H1 (cell line): ENCODE results near the gene PTDSS2. TPM values are rescaled to one million over a fixed set of nuclear protein-coding genes. Genes with fewer than 3 reads are reported as not detected.

Source experiments
- CTCF ChIA-PET: fragments of 300-600 bp; sonication (Branson Sonifier 250); formaldehyde crosslinking; loops from one replicate; lab custom pipeline; 2021; ENCODE audit not compliant: partially characterized antibody; lab: Charles Lee
- POLR2A ChIA-PET: fragments of 300-600 bp; sonication (Branson Sonifier 250); formaldehyde crosslinking; loops from one replicate; lab custom pipeline; 2021; ENCODE audit warnings: inconsistent platforms; ENCODE audit not compliant: partially characterized antibody; lab: Charles Lee
- DNase-seq, 2 experiments: peaks; one replicate each; pipeline versions ENCODE4 v3.0.0 to v3.0.0-alpha.2; 2010 to 2022; ENCODE audit warnings: low spot score in 2 of 2, low read depth in 1 of 2, mixed read lengths in 1 of 2
- FAIRE-seq: peaks from 2 replicates; lab custom pipeline; 2011; peaks lifted over from hg19 to GRCh38; lab: Jason Lieb, UNC
- H2AFZ ChIP-seq: 2 replicates; pipeline ENCODE4 v1.8.1; 2012; ENCODE audit warnings: low read length, inconsistent platforms
- H2AK5ac ChIP-seq: 2 replicates; pipeline ENCODE4 v1.6.1; 2013; ENCODE audit warnings: low read depth, low read length
- H2BK120ac ChIP-seq: replicated peaks from 2 replicates; pipeline ENCODE3; 2013; ENCODE audit warnings: low read depth, low read length, inconsistent platforms
- H2BK12ac ChIP-seq: 2 replicates; pipeline ENCODE4 v1.6.1; 2013; ENCODE audit warnings: low read depth, low read length
- H2BK15ac ChIP-seq: 2 replicates; pipeline ENCODE4 v1.6.1; 2013; ENCODE audit warnings: low read length
- H2BK20ac ChIP-seq: 2 replicates; pipeline ENCODE4 v1.6.1; 2013; ENCODE audit warnings: low read length
- H2BK5ac ChIP-seq: 2 replicates; pipeline ENCODE4 v1.6.1; 2013; ENCODE audit warnings: low read depth, low read length
- H3K14ac ChIP-seq: 2 replicates; pipeline ENCODE4 v1.6.1; 2013; ENCODE audit warnings: inconsistent platforms; ENCODE audit not compliant: insufficient read length
- H3K18ac ChIP-seq: 2 replicates; pipeline ENCODE4 v1.6.1; 2013; ENCODE audit warnings: low read length; ENCODE audit errors: extremely low read depth
- H3K23ac ChIP-seq: 2 replicates; pipeline ENCODE4 v1.6.1; 2013; ENCODE audit warnings: inconsistent platforms; ENCODE audit not compliant: insufficient read length
- H3K23me2 ChIP-seq: 2 replicates; pipeline ENCODE4 v1.6.1; 2013; ENCODE audit warnings: low read depth, low read length
- H3K27ac ChIP-seq: 2 replicates; pipeline ENCODE4 v1.6.1; 2011; ENCODE audit warnings: low read depth, low read length, inconsistent platforms
- H3K27me3 ChIP-seq, 4 experiments: replicated peaks in 1 of 4; 1 replicate in 1 of 4; 2 replicates in 3 of 4; pipeline versions ENCODE4 v1.6.1 to v1.8.1; 2011 to 2013; ENCODE audit warnings: low read length in 3 of 4, mild to moderate bottlenecking in 3 of 4, inconsistent platforms in 2 of 4, mixed read lengths in 2 of 4, moderate library complexity in 1 of 4; ENCODE audit not compliant: control insufficient read depth in 3 of 4, insufficient read depth in 3 of 4; ENCODE audit errors: extremely low read depth in 1 of 4
- H3K36me3 ChIP-seq, 4 experiments: 2 replicates each; pipeline versions ENCODE4 v1.6.1 to v1.8.1; 2011 to 2013; ENCODE audit warnings: mild to moderate bottlenecking in 4 of 4, low read length in 3 of 4, moderate library complexity in 2 of 4, control low read depth in 1 of 4, inconsistent platforms in 1 of 4; ENCODE audit not compliant: insufficient read depth in 4 of 4, control insufficient read depth in 2 of 4
- H3K4ac ChIP-seq: replicated peaks from 2 replicates; pipeline ENCODE3; 2013; ENCODE audit warnings: low read length, low read depth, mixed read lengths, inconsistent platforms; ENCODE audit not compliant: insufficient read length
- H3K4me1 ChIP-seq, 4 experiments: replicated peaks in 1 of 4; 1 replicate in 1 of 4; 2 replicates in 3 of 4; pipeline versions ENCODE4 v1.6.1 to v1.8.1; 2011 to 2013; ENCODE audit warnings: low read length in 3 of 4, inconsistent platforms in 2 of 4, mixed read lengths in 1 of 4; ENCODE audit not compliant: insufficient read depth in 4 of 4, control insufficient read depth in 3 of 4
- H3K4me2 ChIP-seq, 2 experiments: 2 replicates each; pipeline versions ENCODE4 v1.6.1 to v1.8.1; 2011 to 2013; ENCODE audit warnings: low read depth in 2 of 2, low read length in 2 of 2, control low read depth in 1 of 2, inconsistent platforms in 1 of 2, mild to moderate bottlenecking in 1 of 2; ENCODE audit not compliant: insufficient read depth in 1 of 2
- H3K4me3 ChIP-seq, 4 experiments: fragments of 200-600, 300-600 bp in 1 of 4; sonication (generic), shearing (Covaris generic), sonication (Bioruptor Twin) in 1 of 4; 2 replicates each; pipeline versions ENCODE4 v1.5.1 to v1.8.1; 2011 to 2016; ENCODE audit warnings: low read length in 4 of 4, low read depth in 3 of 4, control low read depth in 2 of 4, inconsistent platforms in 2 of 4, mild to moderate bottlenecking in 2 of 4, mixed read lengths in 1 of 4, moderate library complexity in 1 of 4; ENCODE audit not compliant: insufficient read depth in 2 of 4; ENCODE audit errors: extremely low read depth in 1 of 4
- H3K56ac ChIP-seq: replicated peaks from 2 replicates; pipeline ENCODE3; 2013; ENCODE audit warnings: low read depth, mild to moderate bottlenecking, mixed read lengths, low read length, inconsistent platforms; ENCODE audit not compliant: insufficient read length
- H3K79me1 ChIP-seq: 2 replicates; pipeline ENCODE4 v1.6.1; 2013; ENCODE audit warnings: low read depth, low read length, control low read depth
- H3K79me2 ChIP-seq, 2 experiments: 2 replicates each; pipeline versions ENCODE4 v1.6.1 to v1.8.1; 2012 to 2013; ENCODE audit warnings: low read length in 2 of 2, mild to moderate bottlenecking in 2 of 2, inconsistent platforms in 1 of 2; ENCODE audit not compliant: insufficient read depth in 2 of 2, control insufficient read depth in 1 of 2
- H3K9ac ChIP-seq, 4 experiments: replicated peaks in 1 of 4; 1 replicate in 1 of 4; 2 replicates in 3 of 4; pipeline versions ENCODE4 v1.6.1 to v1.8.1; 2011 to 2013; ENCODE audit warnings: low read depth in 3 of 4, low read length in 3 of 4, control low read depth in 2 of 4, mild to moderate bottlenecking in 2 of 4, moderate library complexity in 2 of 4, inconsistent platforms in 1 of 4; ENCODE audit errors: extremely low read depth in 1 of 4
- H3K9me3 ChIP-seq, 2 experiments: 2 replicates each; pipeline versions ENCODE4 v1.6.1 to v1.8.1; 2012 to 2013; ENCODE audit warnings: mild to moderate bottlenecking in 2 of 2, moderate library complexity in 2 of 2, control low read depth in 1 of 2, inconsistent platforms in 1 of 2, low read depth in 1 of 2, low read length in 1 of 2, mixed read lengths in 1 of 2; ENCODE audit not compliant: insufficient read depth in 2 of 2
- H4K20me1 ChIP-seq, 2 experiments: replicated peaks in 1 of 2; 2 replicates each; pipeline versions ENCODE3 to v1.8.1; 2011 to 2013; ENCODE audit warnings: inconsistent platforms in 2 of 2, low read length in 2 of 2, mild to moderate bottlenecking in 1 of 2; ENCODE audit not compliant: insufficient read depth in 2 of 2, control insufficient read depth in 1 of 2
- H4K5ac ChIP-seq: 2 replicates; pipeline ENCODE4 v1.6.1; 2013; ENCODE audit warnings: low read length, low read depth, mixed read lengths, inconsistent platforms; ENCODE audit not compliant: insufficient read length
- H4K8ac ChIP-seq: 2 replicates; pipeline ENCODE4 v1.8.0; 2013; ENCODE audit warnings: mild to moderate bottlenecking, moderate library complexity, low read length, inconsistent platforms; ENCODE audit not compliant: insufficient read depth; ENCODE audit errors: extremely low read depth
- H4K91ac ChIP-seq: replicated peaks from 2 replicates; pipeline ENCODE3; 2013; ENCODE audit warnings: low read length, mixed read lengths, inconsistent platforms; ENCODE audit not compliant: insufficient read length
- BCL11A ChIP-seq, 2 experiments: IDR thresholded peaks; one replicate each; pipeline ENCODE4 v1.6.1; 2011; ENCODE audit warnings: low read depth in 2 of 2, low read length in 2 of 2, mild to moderate bottlenecking in 2 of 2
- CEBPB ChIP-seq: IDR thresholded peaks from 2 replicates; pipeline ENCODE4 v1.6.1; 2012; ENCODE audit warnings: low read depth, low read length
- EP300 ChIP-seq, 2 experiments: IDR thresholded peaks; 1 replicate in 1 of 2; 2 replicates in 1 of 2; pipeline ENCODE4 v1.6.1; 2011 to 2012; ENCODE audit warnings: low read depth in 2 of 2, low read length in 2 of 2, mild to moderate bottlenecking in 2 of 2, borderline replicate concordance in 1 of 2, inconsistent platforms in 1 of 2, moderate library complexity in 1 of 2
- FOSL1 ChIP-seq: IDR thresholded peaks from 2 replicates; pipeline ENCODE4 v1.6.1; 2011; ENCODE audit warnings: mild to moderate bottlenecking, low read depth, low read length, moderate library complexity; ENCODE audit not compliant: insufficient read depth
- JUND ChIP-seq: IDR thresholded peaks from 2 replicates; pipeline ENCODE4 v1.6.1; 2011; ENCODE audit warnings: mild to moderate bottlenecking, improper control_type of control experiment, low read length
- KDM1A ChIP-seq: fragments of 200-600, 300-600 bp; sonication (generic); IDR thresholded peaks from 2 replicates; pipeline ENCODE4 v1.7.1; 2016; ENCODE audit warnings: mild to moderate bottlenecking, low read length, borderline replicate concordance
- NANOG ChIP-seq: IDR thresholded peaks from 2 replicates; pipeline ENCODE4 v1.6.1; 2011; ENCODE audit warnings: low read length, low read depth, mild to moderate bottlenecking, inconsistent platforms; ENCODE audit not compliant: insufficient read depth, poor library complexity, severe bottlenecking
- POU5F1 ChIP-seq: IDR thresholded peaks from 2 replicates; pipeline ENCODE4 v1.6.1; 2011; ENCODE audit warnings: low read depth, mild to moderate bottlenecking, low read length, moderate library complexity
- SIN3A ChIP-seq, 2 experiments: IDR thresholded peaks in 1 of 2; conservative IDR thresholded peaks in 1 of 2; 2 replicates each; pipeline ENCODE4 v1.6.1; 2011 to 2012; ENCODE audit warnings: low read length in 2 of 2, improper control_type of control experiment in 1 of 2, low read depth in 1 of 2, mild to moderate bottlenecking in 1 of 2
- SIX5 ChIP-seq: IDR thresholded peaks from 2 replicates; pipeline ENCODE4 v1.6.1; 2011; ENCODE audit warnings: mild to moderate bottlenecking, low read depth, low read length
- WGBS, 2 experiments: shearing (Covaris generic) in 1 of 2; methylation state at CpG; one replicate each; pipeline versions ENCODE4 v1.1.6 to v1.1.7; 2013 to 2015; ENCODE audit warnings: low lambda C conversion rate in 2 of 2, mixed read lengths in 2 of 2, inconsistent platforms in 1 of 2, low coverage in 1 of 2, missing lambda C conversion rate in 1 of 2; ENCODE audit not compliant: insufficient replicate concordance in 2 of 2, insufficient coverage in 1 of 2, insufficient read length in 1 of 2; ENCODE audit errors: extremely low coverage in 1 of 2, missing lambda C conversion rate in 1 of 2; 5-methylcytosine and 5-hydroxymethylcytosine counted together
- polyA plus RNA-seq, 7 experiments: library from polyadenylated mRNA; depleted of rRNA in 3 of 7; stranded (reverse) in 5 of 7; unstranded in 2 of 7; fragments of >200 nt in 5 of 7; fragments of 200-250 nt in 2 of 7; gene quantifications; 1 replicate in 5 of 7; 2 replicates in 1 of 7; 4 replicates in 1 of 7; pipeline versions ENCODE4 v1.2.1 to v1.2.3, GENCODE V29; 2011 to 2013; ENCODE audit warnings: missing spikeins in 2 of 7, mixed read lengths in 2 of 7
- total RNA-seq: library from RNA; stranded (reverse); fragmentation: NEBNext Ultra II Directional; extraction: Animal tissue kit (Norgen Biotek cat#: 25700); gene quantifications from 2 replicates; pipeline ENCODE4 v1.2.1, GENCODE V29; 2021

PTDSS2 gene
- total and polyA plus RNA-seq, 2 of the 8 experiments (the other 6 are each of a cell fraction or from before 2014, with no cell fraction given), result 48.7 to 68.2 TPM

DNA sequence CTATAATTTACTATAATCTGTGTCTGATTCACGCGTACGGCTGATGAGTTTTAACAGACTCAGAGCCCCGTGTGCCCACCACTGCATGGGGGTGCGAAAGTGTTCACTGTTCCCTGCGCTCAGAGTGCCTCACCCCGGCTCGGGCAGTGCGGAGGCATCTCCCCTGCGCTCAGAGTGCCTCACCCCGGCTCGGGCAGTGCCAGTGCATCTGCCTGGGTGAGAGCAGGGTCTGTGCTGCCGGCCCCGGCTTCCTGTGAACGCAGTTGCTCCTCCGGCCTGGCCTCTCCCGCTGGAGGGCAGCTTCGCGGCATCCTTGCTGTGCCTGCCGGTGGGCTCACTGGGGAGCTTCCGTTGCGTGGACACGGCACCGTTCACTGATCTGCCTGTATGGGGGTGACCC lies 14.2 kb downstream of the PTDSS2 start:
- Histone ChIP-seq H4K20me1 (peaks cover 0 to 11% of the 10 kb centered on the region in 2 experiments), H4K91ac (no peak overlapping the region), H2AFZ (no peak overlapping the region), H3K23me2 (0 out of 2 replicates have a peak, but pooled peaks cover 1% of the 10 kb centered on the region), H3K36me3 (peaks cover 5 to 13% (median 8%) of the 10 kb centered on the region in 4 experiments; a peak in 5 of 8 replicates), H2BK5ac (no peak overlapping the region), H3K27ac (no peak overlapping the region), H3K79me2 (peaks cover 0 to 8% of the 10 kb centered on the region in 2 experiments; a peak in 1 of 4 replicates), H2BK120ac (no peak overlapping the region), H3K4me1 (peaks cover 0 to 5% (median under 1%) of the 10 kb centered on the region in 4 experiments; a peak in 3 of 7 replicates), H3K4me3 (no peak overlapping the region), H3K9ac (no peak overlapping the region), H2BK15ac (no peak overlapping the region), H3K27me3 (no peaks in the 10 kb centered on the region), H2BK12ac (no peak overlapping the region), H4K5ac (no peak overlapping the region), H3K9me3 (no peaks in the 10 kb centered on the region), H4K8ac (no peak overlapping the region), H3K4ac (no peak overlapping the region), H3K56ac (no peak overlapping the region), H3K18ac (no peak overlapping the region), H3K79me1 (peaks cover 16% of the 10 kb centered on the region), H2BK20ac (no peak overlapping the region), H3K4me2 (no peak overlapping the region), H3K14ac (no peak overlapping the region), H3K23ac (no peak overlapping the region), H2AK5ac (no peak overlapping the region)
- ChIA-PET CTCF (interaction anchor here (1.9 to 2.1 kb wide), 2 partner anchors 9 to 15 kb away, joined by 8 to 12 read pairs; partner anchors contain the start of gene PTDSS2), POLR2A (interaction anchor here (1.2 to 4.9 kb wide), 2 partner anchors 10 to 13 kb away, joined by 3 to 19 read pairs; partner anchors contain the start of gene PTDSS2)
- WGBS, 2 experiments, result 94% methylated on average over 24 of the region's 24 CpGs; no CpG with 5 or more reads in 1 of the 2 experiments
- FAIRE-seq, result no peak
- no peak for DNase-seq
- no peak for TF ChIP-seq SIN3A (conservative IDR thresholded peaks at IDR 0.05 in 1 of 2, IDR thresholded peaks at IDR 0.05 in 1 of 2; ENCODE audit: low read depth in 1 of 2, low read length in 2 of 2)
- no peak for TF ChIP-seq JUND
- TF ChIP-seq FOSL1, result no peak
- no peak for TF ChIP-seq CEBPB
- no peak for TF ChIP-seq BCL11A (IDR thresholded peaks at IDR 0.05; ENCODE audit: low read depth in 2 of 2, low read length in 2 of 2)
- no peak for TF ChIP-seq SIX5
- no peak for TF ChIP-seq NANOG
- no peak for TF ChIP-seq KDM1A
- TF ChIP-seq POU5F1, result no peak
- no peak for TF ChIP-seq EP300 (IDR thresholded peaks at IDR 0.05; ENCODE audit: borderline replicate concordance in 1 of 2, low read depth in 2 of 2, low read length in 2 of 2)
